Breast epithelium (tissue), 3 donors: ENCODE data around the gene HDAC4.

Experiments used
- CTCF ChIP-seq, 3 donors: fragments of 450-650 bp; IDR thresholded peaks; one replicate each; pipeline ENCODE4 v1.5.1; 2016 to 2017; ENCODE audit warnings: antibody characterized with exemption in 3 of 3, mild to moderate bottlenecking in 3 of 3, moderate library complexity in 3 of 3
- POLR2A ChIP-seq: fragments of 450-650 bp; IDR thresholded peaks from one replicate; pipeline ENCODE4 v1.6.1; 2016; ENCODE audit warnings: antibody characterized with exemption, mild to moderate bottlenecking, moderate library complexity
- POLR2AphosphoS5 ChIP-seq, 3 donors: sonication (generic); formaldehyde crosslinking; IDR thresholded peaks; one replicate each; pipeline ENCODE4 v1.6.1; 2017; ENCODE audit warnings: antibody characterized with exemption in 3 of 3

GRCh38 chr2:239318790-239319661 lies 81.8 kb downstream of the HDAC4 start:
- TF ChIP-seq CTCF (IDR thresholded peaks at IDR 0.05) (no peak), POLR2A (no peak), POLR2AphosphoS5 (IDR thresholded peaks at IDR 0.05) (no peak)
